HG02678 (cell line): ENCODE results near the gene BPTF.
"Not testable (repeated sequence)": the region's sequence is repeated elsewhere in the genome, so short reads cannot be mapped to it uniquely, and the experiment has no call there.

Experiments used
- ATAC-seq: cut with Tn5 transposase; IDR thresholded peaks from one replicate; pipeline ENCODE4 v1.9.1; 2021; ENCODE audit warnings: mild to moderate bottlenecking, moderate library complexity; ENCODE audit not compliant: unreplicated experiment

The BPTF gene

GRCh38 chr17:67831268-67831667 lies 6.0 kb downstream of the BPTF start:
- no peak for ATAC-seq

DNA sequence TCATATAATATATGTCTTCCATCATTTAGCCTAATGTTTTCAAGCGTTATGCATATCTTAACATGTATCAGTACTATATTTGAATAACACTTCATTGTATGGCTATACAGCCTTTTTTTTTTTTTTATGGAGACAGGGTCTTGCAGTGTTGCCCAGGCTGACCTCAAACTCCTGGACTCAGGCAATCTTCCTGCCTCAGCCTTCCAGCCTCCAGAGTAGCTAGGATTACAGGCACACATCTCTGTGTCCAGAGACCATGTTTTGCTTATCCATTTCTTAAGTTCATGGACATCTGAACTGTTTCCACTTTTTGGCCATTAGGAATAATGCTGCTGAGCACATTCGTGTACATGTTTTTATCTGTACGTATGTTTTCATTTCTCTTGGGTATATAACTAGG lies 7.8 kb downstream of the BPTF start:
- ATAC-seq, result no peak

DNA sequence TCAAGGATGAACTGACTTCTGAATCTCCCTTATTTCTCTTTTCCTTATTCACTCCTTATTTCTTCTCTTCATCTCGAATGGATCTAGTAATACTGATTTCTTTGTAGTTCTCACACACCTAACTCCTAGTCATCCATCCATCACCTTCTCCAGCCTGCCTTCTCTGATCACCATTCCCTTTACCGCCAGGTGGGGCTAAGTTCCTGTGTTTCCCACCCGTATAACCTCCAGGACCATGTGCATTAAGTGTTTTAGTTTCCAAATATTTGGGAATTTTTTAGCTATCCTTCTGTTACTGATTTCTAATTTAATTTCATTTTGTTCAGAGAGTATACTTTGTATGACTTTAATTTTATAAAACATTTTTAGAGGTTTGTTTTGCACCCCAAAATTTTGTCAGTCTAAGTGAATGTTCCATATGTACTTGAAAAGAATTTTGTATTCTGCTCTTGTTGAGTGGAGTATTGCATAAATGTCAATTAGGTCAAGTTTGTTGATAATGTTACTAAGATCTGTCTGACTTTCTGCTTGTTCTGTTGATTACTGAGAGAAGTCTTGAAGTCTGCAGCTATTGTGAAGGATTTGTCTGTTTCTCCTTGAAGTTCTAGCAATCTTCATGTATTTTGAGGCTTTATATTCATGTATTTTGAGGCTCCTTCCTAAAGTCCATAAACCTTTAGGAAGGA lies 8.8 kb downstream of the BPTF start:
- ATAC-seq, result no peak

GRCh38 chr17:67834634-67835033 lies 9.3 kb downstream of the BPTF start:
- ATAC-seq, result no peak

DNA sequence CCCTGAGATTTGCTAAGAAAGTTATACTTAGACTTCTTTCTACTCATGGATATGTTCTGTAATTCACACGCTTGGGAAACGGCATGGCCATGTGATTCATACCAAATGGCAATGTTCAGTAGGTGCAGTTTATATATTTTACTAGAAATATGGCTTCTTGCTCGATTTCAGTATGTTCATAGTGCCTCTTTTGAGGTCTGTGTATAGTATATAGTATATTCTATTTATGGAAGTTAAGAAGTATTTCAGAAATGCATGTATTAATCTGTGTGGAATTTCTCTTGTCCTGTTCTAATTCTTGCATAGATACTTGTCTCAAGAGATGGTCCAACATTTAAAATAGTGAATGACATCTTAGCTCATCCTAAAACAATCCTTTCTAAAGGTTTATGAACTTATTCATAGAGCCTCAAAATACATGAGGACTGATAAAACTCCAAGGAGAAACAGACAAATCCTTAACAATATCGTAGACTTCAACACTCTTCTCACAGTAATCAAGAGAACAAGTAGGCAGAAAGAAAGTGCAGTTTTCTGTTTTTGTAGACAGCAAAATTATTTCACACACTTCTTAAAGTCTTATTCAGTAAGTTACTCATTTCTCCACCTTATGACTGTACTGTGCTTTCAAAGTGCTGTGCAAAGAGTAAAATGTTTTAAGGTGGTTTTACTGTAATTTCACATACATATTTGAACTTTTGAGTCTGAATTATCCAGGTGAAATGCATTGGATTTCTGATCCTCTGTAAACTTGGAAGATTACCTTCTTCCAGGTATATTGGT lies 11.1 kb downstream of the BPTF start:
- ATAC-seq, result no peak

DNA sequence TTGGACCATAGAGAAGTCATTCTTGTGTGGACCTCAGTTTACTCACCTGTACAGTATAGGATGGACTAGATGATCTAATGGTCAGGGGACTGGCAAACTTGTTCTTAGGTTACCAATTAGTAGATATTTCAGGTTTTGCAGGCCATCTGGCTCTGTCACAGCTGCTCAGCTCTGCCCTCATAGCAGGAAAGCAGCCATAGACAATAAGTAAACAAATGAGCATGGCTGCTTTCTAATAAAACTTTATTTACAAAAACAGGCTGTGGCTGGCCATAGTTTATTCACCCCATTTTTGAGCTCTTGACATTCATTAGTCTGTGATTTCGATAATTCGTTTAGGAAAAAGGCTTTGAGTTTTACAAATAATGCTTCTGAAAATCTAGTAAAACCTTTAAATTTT lies 12.7 kb downstream of the BPTF start:
- no peak for ATAC-seq

GRCh38 chr17:67838538-67838937 lies 13.2 kb downstream of the BPTF start:
- ATAC-seq, result no peak

DNA sequence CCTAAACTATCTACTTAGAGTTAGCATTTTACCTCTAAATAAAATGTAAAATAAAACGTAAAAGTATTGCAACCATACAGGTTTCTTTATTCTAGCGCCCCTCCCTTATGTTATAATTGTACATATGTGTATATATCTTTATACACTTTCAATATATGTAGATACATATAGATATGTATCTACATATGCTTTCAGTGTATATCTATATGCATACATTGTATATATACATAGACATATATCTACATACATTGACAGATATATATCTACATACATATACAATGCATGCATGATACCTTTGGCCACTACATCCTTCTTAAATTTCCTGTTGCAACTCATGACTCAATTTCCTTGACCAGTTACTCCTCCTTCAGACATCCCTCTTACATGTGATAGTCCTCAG lies 16.7 kb downstream of the BPTF start:
- ATAC-seq, result no peak

DNA sequence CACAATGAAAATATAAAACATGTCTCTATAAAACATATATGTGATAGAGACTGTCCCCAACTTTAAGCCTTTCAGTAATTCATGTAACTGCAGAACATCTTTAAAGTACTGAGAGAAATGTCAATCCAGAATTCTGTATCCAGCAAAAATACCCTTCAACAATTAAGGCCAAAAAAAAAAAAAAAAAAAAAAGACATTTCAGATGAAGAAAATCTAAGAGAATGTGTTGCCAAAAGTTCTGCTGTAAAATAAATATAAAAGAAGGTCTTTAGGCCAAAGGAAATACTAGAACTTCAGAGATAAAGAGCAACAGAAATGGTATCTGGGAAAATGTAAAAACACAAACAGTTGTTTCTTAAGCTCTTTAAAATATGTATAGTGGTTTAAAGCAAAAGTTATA lies 17.3 kb downstream of the BPTF start:
- no peak for ATAC-seq

DNA sequence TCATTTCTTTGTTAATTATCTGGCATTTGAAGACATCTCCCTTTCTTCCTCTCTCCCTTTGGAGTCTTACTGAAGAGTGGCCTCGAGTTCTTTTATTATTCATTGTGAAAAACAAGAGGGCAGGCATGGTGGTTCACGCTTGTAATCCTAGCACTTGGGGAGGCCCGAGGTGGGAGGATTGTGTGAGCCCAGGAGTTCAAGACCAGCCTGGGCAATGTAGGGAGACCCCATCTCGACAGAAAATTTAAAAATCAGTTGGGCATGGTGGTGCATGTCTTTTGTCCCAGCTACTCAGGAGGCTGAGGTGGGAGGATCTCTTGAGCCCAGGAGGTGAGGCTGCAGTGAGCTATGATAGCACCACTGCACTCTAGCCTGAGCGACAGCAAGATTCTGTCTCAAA lies 20.1 kb downstream of the BPTF start:
- ATAC-seq, result no peak

DNA sequence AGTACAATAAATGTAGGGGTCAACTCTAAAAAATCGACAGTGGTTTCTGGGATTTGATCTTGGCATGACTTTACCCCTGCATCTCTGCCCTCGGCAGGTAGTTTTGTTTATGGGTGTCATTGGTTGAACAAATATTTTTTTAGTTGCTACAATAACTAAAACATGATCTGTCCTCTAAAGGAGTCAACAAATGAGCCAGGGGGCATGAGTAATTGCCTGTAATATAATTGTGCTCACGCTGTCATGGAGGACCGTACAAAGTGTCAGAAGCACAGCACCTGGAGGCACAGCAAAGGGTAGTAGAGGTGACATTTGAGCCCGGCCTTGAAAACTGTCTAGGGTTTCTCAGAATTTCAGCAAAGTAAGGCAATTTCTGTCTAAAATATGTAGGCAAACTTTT lies 22.9 kb downstream of the BPTF start:
- not testable (repeated sequence) for ATAC-seq

DNA sequence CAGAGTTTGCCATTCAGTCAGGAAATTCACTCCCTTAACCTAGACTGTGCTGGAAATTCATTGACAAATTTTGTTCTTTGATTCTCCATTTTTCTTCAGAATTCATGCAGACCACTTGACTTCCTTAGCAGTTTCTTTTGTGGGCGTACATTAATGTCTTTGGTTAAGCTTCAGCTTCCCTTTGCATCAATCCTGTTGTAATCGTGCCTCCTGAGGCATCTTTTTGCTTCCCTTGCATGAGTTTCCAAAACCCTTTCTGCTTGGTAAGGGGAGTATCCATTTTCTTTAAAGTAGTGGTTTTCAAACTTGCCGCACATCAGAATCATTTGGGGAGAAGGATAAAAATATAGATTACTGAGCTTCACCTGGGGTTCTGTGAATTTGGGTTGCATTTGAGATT lies 23.5 kb downstream of the BPTF start:
- ATAC-seq, result not testable (repeated sequence)

- ATAC-seq, result no peak
Observed at GRCh38 chr17:67850991-67851631, 25.8 kb downstream of the BPTF start.

GRCh38 chr17:67853703-67854102 lies 28.4 kb downstream of the BPTF start:
- no peak for ATAC-seq

DNA sequence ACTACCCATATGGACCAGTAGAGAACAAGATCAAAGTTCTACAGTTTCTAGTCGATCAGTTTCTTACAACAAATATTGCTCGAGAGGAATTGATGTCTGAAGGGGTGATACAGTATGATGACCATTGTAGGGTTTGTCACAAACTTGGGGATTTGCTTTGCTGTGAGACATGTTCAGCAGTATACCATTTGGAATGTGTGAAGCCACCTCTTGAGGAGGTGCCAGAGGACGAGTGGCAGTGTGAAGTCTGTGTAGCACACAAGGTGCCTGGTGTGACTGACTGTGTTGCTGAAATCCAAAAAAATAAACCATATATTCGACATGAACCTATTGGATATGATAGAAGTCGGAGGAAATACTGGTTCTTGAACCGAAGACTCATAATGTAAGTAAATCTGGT lies 29.1 kb downstream of the BPTF start:
- no peak for ATAC-seq

GRCh38 chr17:67855504-67856324 lies 30.4 kb downstream of the BPTF start:
- no peak for ATAC-seq

DNA sequence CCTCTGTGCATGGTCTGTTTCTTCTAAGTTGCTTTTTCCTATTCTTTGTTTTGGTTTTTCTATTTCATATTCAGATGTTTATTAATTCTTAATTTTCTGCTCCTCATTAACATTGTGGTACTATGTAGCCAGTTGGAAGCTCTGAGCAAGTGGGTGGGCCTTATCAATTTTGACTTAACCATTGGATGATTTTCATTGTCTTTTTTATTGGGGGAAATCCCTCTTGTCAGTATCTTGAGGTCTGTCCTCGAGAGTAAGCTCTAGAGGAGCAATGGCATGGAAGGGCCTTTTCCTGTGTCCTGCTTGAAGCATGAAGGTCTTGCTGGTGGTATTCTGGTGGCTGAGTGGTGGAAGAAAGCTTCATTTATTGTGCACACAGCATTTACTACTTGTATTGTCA lies 31.1 kb downstream of the BPTF start:
- not testable (repeated sequence) for ATAC-seq

- no peak for ATAC-seq
Observed at GRCh38 chr17:67862614-67863217, 37.4 kb downstream of the BPTF start.

DNA sequence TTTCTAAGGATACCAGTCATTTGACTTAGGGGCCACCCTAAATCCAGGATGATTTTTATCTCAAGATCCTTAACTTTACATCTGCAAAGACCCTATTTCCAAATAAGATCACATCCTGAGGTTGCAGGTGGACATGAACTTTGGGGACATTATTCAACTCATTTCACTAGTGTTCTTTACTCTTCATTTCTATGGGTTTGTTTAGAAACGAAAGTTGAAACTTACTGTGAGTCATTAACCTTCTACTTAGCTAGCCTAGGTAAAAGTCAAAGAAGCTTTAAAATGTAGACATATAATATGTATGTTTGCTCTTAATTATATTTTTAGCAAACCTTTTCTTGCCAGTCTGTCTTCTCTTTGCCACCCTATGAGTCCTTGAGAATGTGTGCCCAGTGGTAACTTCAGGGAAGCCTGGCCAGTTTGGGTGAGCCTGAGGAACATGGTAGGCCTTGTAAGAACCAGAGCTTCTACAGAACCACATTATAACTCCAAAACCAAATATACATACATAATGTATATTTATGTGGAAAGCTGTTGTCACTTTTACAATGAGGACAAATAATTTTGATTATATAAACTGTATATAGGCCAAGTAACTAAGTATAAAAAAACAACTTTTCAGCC lies 38.4 kb downstream of the BPTF start:
- no peak for ATAC-seq

- no peak for ATAC-seq
Observed at GRCh38 chr17:67865438-67865837, 40.1 kb downstream of the BPTF start.
